HTERT RPE-1 (cell line): Measurements from ENCODE around the gene TNFSF13.

Source experiments
- in situ Hi-C: fragments of 300-500 bp; cut with MboI; formaldehyde crosslinking; loops from 4 replicates; pipeline ENCODE4 v1.14.3; 2020; ENCODE audit warnings: low sequenced_read_pairs

The TNFSF13 gene

DNA sequence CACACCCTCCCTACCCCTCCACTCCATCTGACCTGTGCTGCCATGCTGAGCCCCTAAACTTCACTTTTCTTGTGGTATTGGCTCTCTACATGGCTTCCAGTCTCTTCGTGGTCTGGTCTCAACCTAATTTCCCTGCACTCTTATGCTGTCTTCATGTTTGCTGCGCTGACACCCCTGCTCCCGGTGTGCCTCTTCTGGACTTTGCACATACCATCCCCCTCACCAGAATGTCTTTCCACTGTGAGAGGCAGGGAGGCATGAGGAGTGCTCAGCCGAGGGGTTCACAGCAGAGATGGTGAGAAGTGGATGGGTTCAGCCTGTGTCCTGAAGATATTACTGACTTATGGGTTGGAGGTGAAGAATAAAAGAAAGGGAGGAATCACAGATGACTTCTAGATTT lies 7.2 kb upstream of the TNFSF13 start:
- in situ Hi-C loops = no loop called here

DNA sequence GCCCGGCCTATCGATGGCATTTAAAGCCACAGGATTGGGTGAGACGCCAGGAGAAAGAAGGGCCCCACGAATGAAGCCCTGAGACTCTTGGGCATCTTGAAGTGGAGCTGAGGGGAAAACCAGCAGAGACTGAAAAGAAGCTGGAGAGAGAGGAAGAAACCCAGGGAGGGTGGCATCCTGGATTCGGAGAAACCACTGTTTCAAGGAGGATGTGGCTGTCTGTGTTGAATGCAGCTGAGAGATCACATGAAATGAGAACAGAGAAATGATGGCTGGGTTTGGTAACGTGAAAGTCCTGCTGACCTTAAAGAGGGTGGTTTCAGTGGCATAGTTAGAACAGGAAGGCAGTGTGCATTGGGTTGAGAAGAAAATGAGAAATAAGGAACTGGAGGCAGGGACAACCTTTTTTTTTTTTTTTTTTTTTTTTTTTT lies 5.9 kb upstream of the TNFSF13 start:
- in situ Hi-C loops = no loop called here

DNA sequence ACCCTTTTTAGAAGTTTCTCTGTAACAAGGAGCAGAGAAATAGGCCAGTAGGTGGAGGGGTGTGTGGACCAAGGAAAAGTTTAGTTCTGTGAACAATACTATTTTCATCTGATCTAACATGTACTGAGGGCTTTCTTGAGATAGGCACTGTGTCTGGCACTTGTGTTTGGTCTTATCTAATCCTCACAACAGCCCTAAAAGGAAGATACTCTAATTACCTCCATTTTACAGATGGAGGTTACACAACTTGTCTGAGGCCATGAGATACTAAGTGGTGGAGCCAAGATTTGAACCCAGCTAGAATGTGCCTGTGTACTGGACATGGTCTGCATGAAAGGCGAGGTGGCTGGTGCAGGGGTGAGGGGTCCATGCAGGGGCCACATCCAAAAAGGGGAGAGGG lies 5.2 kb upstream of the TNFSF13 start:
- in situ Hi-C loops = no loop called here

DNA sequence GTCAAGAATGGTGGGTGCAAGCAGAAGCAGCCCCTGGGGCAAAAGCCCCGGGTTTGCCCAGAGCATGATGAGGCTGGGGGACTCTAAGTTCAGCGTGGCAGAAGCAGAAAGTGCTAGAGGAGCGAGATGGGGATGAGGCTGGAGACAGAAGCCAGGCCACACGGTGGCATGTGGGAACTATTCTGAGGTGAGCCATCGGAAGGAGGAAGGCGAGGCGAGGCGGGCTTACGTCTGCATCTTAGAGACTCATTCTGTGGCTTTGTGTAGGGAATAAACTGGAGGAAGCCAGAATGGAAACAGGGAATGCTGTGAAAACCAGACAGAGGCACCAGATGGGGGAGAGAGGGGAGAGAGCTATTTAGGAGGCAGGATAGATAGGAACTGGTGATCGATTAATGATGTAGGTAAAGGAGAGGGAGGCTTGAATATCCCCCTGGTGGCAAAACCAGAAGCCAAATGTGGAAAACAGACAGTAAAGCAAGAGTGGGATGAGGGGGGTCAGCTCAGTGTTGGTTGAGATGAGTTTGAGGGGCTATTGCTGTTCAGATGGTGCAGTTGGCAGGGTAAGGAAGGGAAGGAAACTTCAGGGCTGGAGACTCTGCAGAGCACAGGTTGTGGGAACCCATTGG lies 3.1 kb upstream of the TNFSF13 start:
- in situ Hi-C loops = no loop called here

DNA sequence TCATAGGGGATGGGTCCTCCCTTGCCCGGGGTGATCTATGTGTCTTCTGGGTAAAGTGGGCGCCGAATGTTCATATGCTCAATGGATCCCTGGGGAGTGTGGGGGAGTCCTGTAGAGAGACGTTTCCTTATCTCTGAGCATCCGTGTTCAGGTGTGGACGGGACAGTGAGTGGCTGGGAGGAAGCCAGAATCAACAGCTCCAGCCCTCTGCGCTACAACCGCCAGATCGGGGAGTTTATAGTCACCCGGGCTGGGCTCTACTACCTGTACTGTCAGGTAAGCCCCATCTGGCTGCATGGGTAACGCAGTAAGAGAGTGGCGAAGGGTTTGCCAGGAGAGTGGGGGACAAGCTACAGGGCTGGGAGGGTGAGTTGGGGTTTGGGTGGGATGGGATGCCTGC lies 1.9 kb upstream of the TNFSF13 start:
- in situ Hi-C loops = no loop called here

DNA sequence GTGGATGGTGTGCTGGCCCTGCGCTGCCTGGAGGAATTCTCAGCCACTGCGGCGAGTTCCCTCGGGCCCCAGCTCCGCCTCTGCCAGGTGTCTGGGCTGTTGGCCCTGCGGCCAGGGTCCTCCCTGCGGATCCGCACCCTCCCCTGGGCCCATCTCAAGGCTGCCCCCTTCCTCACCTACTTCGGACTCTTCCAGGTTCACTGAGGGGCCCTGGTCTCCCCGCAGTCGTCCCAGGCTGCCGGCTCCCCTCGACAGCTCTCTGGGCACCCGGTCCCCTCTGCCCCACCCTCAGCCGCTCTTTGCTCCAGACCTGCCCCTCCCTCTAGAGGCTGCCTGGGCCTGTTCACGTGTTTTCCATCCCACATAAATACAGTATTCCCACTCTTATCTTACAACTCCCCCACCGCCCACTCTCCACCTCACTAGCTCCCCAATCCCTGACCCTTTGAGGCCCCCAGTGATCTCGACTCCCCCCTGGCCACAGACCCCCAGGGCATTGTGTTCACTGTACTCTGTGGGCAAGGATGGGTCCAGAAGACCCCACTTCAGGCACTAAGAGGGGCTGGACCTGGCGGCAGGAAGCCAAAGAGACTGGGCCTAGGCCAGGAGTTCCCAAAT lies 1.3 kb upstream of the TNFSF13 start:
- in situ Hi-C loops = no loop called here

DNA sequence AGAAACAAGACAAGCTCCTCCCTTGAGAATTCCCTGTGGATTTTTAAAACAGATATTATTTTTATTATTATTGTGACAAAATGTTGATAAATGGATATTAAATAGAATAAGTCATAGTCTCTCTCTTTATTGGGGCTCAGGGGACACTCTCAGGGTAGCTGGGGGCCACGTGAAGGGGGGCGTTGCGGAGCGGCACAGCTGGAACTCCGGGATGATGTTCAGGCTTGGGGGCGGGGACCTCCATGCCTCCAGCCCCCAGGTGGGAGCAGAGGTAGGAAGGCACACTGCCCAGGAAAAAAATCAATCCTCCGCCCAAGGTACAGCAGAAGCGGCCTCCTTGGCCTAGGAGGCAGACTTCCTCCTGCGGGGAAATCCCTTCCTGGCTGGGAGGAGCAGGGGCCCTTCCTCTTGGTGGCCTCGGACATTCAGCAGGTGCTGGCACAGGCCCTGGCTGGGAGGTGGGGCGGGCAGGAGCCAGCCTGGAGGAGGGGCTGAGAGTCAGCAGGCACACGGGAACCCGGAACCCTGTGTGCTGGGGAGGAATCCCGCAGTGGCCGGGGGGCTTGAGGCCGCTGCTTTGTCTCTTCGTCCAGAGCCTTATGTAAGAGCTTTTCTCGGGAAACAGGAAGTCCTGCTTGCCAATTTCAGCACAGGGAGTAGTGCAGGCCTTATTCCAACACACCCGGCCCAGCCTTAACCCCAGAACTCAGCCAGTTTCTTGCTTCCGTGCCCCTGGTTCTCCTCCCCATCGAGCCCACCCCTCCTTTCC lies 591 bp upstream of the TNFSF13 start:
- in situ Hi-C loops = no loop called here

DNA sequence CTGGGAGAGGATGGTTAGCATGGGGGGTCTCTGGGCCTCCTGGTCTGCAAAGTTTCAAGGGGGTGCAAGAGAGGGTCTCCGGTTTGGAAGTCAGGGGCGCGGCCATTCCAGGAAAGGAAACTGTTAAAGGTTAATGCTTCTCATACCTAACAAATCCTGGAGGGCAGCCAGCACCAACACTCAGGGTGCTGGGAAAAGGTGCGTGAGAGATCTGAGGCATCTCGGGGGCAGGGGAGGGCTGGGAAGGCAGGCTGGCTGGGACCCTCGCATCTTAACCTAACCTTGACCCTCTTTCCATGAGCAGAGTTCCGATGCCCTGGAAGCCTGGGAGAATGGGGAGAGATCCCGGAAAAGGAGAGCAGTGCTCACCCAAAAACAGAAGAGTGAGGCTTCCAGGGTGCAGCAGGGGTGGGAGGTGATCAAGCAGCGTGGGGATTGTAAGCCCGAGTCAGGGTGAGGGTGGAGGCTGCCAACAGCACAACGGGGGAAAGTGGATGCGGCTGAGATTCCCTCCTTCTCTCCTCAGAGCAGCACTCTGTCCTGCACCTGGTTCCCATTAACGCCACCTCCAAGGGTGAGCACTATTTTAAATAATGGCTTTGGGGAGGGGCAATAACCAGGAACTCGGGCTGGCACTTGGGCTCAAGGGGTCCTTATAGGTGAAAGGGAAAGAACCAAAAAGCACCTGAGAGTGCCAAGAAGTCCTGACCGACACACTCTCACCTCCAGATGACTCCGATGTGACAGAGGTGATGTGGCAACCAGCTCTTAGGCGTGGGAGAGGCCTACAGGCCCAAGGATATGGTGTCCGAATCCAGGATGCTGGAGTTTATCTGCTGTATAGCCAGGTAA lies 996 bp downstream of the TNFSF13 start:
- in situ Hi-C loops = no loop called here

DNA sequence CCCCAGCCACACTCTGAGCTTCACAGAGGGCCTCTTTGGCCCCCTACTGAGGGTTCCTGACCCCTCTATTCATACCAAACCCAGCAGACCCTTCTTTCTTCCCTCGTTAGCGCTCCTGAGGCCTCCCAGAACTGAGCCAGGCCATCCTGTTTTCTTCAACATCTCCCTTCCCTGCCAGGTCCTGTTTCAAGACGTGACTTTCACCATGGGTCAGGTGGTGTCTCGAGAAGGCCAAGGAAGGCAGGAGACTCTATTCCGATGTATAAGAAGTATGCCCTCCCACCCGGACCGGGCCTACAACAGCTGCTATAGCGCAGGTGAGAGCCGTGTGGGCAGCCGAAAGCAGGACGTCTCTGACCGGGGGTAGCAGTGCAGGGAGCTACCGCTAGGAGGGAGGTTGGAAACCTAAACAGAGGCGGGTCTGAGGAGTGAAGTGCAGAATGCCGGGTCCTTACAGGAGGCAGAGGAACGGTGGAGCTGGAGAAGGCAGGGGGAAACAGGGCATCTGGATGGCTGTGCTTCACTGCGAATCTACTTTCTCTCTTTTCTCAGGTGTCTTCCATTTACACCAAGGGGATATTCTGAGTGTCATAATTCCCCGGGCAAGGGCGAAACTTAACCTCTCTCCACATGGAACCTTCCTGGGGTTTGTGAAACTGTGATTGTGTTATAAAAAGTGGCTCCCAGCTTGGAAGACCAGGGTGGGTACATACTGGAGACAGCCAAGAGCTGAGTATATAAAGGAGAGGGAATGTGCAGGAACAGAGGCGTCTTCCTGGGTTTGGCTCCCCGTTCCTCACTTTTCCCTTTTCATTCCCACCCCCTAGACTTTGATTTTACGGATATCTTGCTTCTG lies 1.9 kb downstream of the TNFSF13 start:
- in situ Hi-C loops = no loop called here

DNA sequence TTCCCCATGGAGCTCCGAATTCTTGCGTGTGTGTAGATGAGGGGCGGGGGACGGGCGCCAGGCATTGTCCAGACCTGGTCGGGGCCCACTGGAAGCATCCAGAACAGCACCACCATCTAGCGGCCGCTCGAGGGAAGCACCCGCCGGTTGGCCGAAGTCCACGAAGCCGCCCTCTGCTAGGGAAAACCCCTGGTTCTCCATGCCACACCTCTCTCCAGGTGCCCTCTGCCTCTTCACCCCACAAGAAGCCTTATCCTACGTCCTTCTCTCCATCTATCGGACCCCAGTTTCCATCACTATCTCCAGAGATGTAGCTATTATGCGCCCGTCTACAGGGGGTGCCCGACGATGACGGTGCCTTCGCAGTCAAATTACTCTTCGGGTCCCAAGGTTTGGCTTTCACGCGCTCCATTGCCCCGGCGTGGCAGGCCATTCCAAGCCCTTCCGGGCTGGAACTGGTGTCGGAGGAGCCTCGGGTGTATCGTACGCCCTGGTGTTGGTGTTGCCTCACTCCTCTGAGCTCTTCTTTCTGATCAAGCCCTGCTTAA lies 2.6 kb downstream of the TNFSF13 start:
- in situ Hi-C loops = no loop called here

DNA sequence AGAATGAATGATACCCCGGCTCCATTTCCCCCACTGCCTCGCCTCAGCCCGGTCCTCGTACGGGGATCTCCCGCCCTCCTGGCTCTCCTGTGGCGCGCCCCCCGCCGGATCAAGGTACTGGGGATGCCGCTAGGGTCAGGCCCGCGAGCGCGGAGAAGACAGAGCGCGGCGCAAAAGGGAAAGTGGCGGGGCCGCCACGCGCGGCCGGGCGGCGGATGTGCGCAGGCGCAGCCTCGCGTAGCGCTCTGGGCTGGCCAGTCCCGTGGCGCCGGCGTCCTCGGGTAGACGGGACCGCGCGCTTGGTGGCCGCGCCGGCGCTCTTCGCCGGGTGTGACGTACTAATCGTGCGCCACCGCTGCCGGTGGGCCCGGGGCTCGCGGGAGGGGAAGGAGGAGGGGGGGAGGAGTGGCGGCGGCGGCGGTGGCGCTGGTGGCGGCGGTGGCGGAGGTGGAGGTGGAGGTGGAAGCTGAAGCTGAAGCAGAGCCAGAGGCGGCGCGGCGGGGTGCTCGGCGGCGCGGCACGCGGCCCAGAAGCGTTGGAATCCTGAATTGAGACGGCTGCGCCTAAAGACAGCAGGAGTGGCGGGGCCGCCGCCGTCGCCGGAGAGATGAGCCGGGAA lies 3.1 kb downstream of the TNFSF13 start, which contains the start of gene SENP3:
Gene SENP3, plus strand, starts transcription at position 331 of the 619 bp plus-strand sequence. CDS start 1,158 bp downstream, outside the sequence.
- in situ Hi-C loops = no loop called here

DNA sequence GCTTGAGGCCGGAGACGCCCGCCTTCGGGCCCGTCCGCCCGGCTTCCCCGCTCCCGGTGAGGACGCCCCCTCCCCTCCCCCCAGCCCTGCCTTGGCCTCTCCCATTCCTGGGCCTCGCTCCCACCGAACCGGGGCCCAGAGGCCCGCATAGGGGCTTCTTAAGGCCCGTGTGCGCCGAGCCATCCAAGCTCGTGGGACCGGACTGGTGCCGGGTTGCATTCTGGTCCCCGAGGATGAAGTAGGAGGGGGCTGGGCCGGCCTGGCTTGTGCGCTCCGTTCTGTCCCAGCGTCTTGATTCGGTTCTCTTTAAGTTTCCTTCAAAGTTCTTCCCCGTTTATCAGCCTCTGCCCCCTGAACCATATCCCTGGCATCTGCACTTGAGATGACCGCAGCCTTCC lies 3.7 kb downstream of the TNFSF13 start:
- in situ Hi-C loops = no loop called here

DNA sequence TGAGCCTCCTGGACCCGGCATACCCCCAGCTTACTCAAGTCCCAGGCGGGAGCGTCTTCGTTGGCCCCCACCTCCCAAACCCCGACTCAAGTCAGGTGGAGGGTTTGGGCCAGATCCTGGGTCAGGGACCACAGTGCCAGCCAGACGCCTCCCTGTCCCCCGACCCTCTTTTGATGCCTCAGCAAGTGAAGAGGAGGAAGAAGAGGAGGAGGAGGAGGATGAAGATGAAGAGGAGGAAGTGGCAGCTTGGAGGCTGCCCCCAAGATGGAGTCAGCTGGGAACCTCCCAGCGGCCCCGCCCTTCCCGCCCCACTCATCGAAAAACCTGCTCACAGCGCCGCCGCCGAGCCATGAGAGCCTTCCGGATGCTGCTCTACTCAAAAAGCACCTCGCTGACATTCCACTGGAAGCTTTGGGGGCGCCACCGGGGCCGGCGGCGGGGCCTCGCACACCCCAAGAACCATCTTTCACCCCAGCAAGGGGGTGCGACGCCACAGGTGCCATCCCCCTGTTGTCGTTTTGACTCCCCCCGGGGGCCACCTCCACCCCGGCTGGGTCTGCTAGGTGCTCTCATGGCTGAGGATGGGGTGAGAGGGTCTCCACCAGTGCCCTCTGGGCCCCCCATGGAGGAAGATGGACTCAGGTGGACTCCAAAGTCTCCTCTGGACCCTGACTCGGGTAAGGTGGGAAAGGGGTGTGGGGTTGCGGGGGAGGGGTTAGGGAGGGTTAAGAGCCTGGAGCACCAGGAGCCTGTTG lies 4.7 kb downstream of the TNFSF13 start:
- in situ Hi-C loops = no loop called here

DNA sequence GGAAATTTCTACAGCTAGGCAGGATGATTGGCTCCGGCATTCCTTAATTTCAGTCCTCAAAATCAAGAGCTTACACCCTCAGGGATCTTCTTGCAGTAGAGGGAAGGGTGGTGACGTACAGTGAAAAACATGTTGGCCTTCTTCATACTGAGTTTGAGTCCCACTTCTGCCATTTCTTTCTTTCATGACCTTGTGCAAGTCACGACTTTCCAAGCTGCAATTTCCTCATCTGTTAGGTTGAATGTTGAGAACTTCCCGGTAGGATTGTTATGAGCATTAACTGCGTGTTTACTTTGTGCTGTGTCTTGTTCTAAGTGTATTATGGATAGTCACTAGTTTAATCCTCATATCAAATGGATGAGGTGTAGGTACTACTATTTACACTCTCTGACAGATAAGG lies 11.0 kb downstream of the TNFSF13 start:
- in situ Hi-C loops = no loop called here

DNA sequence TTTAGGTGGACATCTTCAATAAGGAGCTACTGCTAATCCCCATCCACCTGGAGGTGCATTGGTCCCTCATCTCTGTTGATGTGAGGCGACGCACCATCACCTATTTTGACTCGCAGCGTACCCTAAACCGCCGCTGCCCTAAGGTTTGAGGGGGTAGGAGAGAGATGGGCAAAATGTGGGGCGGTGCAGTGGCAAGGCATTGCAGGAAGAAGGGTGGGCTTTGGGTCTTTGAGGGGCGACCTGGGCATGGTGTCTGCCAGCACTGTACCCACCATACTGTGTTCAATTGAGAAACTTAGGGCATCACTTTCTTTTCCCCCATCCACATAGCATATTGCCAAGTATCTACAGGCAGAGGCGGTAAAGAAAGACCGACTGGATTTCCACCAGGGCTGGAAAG lies 11.8 kb downstream of the TNFSF13 start:
- in situ Hi-C loops = no loop called here

DNA sequence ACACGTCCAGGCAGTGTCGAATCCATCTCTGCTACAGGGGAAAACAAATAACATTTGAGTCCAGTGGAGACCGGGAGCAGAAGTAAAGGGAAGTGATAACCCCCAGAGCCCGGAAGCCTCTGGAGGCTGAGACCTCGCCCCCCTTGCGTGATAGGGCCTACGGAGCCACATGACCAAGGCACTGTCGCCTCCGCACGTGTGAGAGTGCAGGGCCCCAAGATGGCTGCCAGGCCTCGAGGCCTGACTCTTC lies 13.7 kb downstream of the TNFSF13 start:
- in situ Hi-C loops = no loop called here

DNA sequence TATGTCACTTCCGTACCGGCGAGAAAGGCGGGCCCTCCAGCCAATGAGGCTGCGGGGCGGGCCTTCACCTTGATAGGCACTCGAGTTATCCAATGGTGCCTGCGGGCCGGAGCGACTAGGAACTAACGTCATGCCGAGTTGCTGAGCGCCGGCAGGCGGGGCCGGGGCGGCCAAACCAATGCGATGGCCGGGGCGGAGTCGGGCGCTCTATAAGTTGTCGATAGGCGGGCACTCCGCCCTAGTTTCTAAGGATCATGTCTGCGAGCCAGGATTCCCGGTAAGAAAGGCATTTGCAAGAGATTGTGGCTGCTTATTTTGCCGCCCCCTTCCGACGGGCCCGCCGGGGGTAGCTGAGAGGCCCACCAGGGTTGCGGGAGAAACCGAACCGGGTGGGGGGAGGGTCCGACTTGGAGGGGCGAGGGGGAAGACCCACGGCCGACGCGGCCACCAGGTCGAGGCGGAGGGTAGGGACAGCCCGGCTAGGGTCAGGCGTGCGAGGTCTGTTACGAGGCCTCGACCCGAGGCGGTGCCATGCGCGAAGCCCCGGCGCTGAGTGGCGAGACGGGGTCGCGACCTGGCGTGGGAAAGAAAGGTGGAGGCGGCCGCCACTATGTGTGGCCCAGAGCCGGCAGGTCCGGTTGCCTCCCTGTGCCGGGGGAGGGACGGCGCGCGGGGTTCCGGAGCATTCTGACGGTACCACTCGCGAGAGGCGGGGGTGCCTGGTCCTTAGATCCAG lies 14.2 kb downstream of the TNFSF13 start:
- in situ Hi-C loops = no loop called here

DNA sequence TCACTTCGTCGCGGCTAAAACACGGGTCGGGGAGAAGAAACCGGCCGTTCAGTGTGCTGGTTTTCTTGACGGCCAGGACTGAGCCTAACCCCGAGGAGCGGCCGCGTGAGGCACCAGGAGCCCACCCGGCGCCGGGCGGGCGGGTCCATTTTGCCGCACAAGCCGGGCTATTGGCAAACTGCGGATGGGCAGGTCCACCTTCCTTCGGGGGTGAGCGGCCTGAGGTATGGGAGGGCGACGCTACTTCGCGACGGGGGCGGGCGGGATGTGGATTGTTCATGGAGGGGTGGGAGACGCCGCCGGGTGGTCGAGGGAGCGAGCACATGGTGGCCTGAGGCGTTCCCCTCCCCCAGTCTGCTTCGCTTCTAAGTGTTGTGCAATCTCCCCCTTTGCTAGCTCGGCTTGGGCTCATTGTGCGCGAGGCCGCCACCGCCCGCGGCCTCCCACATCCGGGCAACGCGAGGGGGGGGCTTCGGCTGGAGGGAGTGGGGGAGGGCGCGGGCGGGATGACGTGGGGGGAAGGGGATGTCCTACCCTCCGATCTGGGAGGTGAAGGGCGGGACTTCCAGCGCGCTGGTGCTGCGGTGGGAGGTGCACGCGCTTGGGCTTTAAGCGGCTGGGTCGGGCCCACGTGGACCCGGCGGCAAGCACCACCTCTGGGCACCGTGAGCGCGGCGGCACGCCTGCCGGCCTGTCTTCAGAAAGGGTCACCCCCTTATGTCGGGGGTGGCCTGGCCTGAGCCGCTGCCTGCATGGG lies 15.0 kb downstream of the TNFSF13 start:
- in situ Hi-C loops = no loop called here
